Right forelimb (tissue), 1 donor: Measurements from ENCODE around the gene GGCT.

Experiments
- DNase-seq: peaks from one replicate; pipeline ENCODE4 v3.0.0-alpha.2; 2018

Gene GGCT

DNA sequence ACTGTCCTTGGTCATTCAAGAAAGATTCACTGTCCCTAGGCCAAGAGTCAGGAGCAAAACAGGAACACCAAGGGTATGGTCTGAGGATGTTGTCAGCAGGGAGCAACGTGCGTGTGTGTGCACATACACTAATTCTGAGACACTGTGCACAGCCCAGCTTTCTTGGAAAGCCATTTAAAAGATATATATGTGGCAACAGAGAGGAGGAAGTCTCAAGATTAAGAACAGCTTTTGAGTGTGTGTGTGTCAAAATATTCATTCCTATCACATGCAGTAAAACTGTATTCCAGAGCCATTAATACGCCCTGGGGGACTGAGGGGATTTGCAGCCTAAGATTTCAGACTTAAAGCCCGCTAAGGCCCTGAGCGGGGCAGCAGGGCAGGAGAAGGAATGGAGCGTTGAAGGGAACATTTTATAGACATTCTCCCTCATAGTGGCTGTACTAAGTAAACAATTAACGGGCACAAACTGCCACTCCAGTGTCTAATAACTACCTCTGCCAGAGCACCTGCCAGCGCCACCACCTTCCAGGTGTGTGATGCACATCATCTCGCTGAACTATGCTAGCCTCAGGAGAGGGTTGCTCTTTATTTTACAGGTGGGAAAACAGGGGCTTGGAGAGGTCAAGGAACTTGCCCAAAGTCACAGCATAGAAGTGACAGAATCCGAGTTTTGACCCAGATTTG is 28.0 kb downstream of the GGCT start:
- DNase-seq: no peak

DNA sequence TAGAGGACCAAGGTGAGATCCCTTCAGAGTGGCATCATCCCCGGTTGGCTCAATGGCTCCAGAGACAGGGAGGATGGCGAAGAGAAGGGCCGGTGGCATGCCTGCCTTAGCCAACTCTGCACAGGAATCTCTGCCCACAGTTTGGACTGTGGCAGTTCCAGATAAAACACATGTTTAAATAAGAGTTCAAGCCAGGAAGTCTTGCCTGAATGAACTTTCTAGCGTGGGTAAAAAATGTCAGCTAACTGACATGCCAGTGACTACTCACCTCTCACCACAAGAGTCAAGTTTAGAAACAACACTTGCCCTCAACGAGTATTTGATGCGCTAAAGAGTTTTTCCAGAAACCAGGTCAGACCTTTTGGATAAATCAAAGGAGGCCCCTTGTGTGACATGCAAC is 29.0 kb downstream of the GGCT start:
- no peak for DNase-seq

DNA sequence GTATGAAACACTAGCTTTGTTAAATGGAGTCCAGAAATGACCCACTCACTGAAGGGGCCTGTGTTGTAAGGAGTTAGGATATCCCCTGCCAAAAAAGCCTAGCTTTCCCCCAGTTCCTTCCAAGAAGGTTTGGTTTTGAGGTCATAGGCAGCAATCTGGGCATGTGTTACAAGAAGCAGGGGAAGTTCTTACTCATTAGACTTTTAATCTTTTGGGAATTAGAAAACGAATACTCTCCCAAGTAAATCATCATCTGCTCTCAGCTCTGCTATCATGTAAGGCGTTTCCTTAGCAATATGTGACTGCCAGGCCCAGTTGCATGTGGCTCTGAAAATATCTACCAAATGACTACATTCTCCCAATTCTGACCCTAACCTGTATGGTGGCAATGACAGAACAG is 29.7 kb downstream of the GGCT start:
- DNase-seq: no peak

DNA sequence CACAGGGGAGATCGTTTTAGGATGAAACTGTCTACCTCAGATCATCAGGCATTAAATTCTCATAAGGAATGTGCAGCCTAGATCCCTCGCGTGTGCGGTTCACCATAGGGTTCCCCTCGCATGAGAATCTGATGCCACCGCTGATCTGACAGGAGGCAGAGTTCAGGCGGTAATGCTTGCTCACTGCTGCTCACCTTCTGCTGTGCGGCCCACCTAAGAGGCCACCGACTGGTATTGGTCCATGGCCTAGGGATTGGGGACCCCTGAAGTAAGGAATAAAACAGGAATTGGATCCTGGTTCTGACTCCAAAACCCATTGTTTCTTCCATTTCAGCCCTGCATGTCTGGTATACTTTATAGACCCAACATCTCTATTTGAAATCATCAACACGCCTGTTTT is 30.1 kb downstream of the GGCT start:
- DNase-seq: no peak

DNA sequence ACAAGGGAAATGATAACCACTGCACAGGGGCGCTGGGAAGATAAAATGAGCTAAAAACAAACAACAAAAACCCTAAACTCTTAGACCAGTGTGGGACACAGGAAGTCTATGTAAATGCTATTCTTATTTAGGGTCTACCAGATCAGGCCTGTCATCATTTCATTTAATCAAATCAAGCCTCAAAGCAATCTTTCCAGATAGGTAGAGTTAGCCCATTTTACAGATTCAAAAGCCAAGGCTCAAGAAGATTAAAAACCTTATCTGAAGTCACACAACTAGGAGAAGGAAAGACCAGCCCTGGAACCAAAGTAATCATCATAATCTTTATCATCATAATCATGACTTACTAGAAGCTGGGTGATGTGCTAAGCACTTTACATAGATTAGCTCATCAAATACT is 30.7 kb downstream of the GGCT start:
- DNase-seq: no peak

DNA sequence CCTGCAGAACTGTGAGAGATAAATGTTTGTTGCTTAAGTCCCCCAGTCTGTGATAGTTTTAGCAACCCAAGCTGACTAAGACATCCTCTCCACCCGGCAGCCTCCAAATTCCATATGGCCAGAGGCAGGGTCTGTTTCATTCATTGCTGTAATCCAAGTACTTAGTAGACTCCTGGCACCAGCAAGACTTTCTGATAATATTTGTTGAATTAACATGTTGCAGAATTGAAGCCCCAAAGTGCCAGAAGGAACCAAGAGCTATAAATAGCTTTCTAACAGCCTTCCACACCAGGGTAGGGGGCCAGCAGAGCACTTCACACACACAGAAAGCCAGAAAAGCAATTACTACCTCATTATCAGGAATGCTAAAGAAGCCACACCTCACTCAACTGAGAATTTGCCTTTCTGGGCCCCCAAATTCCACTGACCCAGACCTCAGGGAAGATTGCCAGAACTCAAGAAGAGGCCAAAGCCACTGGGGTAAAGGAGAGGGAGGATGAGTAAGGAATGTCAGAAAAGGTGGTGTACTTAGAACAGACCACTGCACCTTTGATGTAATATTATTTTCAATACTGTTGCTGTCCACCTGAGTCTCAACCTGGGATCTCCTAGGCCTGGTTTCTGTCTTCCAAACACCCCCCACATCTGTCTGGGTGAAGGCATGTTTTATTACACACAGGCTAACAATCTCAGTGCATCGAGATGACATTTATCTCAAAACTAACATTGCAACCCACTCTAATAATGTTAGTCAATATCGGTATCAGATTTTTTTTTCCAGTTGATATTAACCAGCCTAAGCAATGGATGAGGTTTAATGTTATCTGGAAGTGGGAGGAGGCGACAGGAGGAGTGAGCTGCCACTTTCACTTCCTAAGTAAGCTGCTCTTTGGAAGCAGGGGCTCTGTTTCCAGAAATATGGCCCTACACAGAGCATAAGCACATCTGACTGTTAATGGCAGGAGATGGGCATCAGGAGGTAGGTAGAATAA is 31.5 kb downstream of the GGCT start:
- no peak for DNase-seq

DNA sequence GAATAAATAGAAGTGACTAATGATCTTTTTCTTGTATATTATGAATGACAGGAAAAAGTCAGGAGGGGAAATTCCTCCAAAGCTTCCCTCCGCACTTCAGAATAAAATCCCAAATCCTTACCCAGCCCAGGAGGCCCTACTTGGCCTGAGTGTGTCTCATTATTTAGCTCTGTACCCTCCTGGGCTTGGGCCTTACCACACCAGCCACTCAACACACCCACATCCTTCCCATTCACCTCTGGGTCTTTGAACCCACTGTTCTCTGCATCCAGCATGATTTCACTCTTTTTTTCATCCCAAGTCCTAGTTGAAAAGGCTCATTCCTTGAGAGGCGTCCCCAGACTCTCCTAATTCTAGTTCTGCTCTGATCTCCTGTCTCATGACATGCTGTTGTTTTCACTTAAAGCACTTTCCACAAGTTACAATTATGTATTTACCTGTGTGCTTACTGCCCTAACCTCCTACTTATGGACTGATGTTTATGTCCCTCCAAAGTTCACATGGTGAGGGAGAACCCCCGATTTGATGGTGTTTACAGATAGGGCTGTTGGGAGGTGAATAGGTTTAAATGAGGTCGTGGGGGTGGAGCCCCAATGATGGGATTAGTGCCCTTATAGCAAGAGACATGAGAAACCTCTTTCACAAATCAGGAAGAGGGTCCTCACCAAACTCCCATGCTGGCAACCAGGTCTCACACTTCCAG is 32.4 kb downstream of the GGCT start:
- no peak for DNase-seq

DNA sequence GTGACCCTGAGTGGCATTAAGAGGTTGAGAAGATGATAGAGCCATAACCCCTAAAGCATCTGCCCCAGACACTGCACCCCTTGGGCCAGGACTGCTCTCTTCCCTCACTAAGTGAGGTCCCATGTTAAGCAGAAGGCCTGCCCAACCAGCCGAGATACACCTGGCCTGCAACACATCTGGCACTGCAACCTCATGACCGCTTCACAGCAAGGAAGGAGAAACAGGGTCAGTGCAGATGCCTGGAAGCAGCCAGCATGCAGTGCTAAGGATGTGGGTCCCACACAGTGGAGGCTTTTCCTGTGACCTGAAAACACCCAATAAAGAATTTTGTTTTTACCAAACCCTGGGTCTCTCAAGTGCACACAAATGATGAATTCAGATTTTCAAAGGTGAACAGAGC is 33.4 kb downstream of the GGCT start:
- DNase-seq: no peak

DNA sequence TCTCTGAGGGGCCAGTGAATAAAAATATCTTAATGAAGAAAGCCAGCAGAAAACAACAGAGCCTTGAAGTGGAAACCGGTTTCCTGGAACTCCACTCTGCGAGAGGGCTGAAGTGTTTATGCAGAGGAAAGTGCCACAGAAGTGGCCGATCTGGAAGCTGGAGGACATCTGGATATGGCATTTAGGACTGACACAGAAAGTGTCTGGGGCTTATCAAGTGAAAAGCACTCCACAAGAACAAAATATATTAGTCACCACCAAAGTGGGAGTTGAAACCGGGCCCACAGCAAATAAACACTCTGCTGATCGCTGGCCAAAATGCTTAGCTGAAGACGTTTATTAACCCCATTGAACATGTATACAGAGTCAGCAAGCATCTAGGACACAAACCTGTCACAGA is 33.9 kb downstream of the GGCT start:
- no peak for DNase-seq

DNA sequence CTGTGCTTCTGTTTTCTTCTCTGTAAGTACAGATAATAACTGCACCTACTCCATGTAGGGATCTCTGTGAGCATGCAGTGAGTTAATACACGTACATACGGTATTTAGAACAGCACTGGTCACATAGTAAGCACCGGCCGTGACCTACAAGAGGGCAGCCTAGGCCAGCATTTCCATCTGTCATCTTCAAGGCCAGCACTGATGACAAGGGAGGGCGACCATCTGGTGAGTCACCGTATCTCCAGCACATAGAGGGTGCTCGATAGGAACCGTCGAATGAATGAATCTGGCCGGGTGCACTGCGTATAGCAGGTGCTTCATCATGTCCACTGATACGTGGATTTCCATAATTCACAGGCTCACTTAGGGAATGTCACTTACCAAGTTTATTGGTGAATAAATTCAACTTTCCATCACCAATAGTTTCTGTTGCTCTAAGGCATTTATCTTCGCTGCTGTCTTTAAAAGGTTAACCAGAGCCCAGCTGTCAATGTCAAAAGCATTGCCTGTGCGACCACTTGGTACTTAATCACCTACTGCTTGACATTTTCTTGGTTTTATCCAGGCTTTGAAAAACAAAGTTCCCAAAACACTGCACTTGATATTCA is 34.4 kb downstream of the GGCT start:
- DNase-seq: no peak

DNA sequence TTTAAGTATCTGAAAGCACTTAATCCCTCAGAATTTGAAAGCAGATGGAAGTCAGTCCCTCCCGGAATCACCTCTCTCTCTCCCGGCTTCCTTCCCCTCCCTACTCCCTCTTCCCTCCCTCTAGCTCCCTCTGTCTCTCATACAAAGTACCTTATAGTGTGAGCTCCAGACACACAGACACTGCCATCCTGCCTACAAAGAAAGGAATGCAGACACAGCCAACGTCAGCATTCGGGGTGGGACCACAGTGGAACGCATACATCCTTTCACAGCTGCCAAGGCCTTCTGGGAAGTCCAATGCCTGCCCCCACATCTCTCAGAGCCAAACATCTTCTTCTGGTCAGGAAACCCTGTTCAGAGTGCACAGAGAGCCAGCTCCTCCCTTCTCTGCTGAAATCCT is 35.3 kb downstream of the GGCT start:
- peak; percentile 87 for DNase-seq

DNA sequence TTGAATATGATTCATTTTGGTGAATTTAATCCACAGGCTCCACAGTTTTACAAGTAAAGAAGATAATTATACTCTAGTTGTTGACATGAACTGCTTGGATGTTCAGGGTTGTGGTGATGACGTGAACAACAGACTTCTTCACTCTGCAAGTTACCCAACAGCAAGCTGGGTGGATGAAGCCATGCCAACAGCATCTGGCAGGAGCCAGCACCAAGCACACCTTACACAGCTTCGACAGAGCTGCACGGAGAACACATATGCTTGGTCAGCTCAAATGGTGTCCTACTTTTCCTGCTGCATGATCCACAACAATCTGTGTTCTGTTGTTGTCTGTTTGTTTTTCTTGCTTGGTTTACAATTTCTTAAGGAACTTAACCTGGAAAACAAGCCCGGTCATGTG is 35.8 kb downstream of the GGCT start:
- DNase-seq: no peak

DNA sequence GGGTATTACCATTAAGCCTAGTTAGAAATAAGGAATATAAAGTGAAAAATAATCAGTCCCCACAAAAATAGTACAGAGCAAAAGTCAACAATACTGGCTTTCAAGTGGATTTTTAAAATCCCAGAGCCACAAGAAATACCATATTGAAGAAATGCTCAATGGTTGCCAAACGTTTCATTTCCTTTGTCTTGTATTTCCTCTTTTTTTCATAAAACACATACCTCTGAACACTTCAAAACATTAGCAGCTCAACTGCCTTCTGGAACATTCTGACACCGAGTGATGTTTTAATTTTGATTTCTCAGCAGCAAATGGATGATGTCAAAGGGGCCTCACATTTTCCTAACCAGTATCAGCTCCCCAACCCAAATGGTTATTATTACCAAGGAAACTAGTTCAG is 36.6 kb downstream of the GGCT start:
- no peak for DNase-seq

DNA sequence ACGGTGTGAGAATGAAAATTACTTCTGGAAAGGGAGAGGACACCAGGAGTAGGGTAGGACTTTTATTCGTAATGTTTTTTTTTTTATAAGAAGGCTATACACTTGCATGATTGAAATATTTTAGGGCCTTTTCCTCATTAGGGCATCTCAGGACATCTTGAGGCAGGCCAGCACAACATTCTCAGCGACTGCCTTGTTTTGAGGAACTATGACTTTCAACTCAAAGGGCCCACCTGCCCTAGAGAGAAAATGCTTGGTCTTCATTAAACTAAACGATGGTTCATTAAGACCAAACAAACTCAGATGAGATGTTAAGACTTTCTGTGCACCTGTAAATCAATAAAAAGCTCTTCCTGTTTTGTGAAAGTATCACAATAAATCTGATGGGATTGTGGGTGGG is 37.4 kb downstream of the GGCT start:
- no peak for DNase-seq

DNA sequence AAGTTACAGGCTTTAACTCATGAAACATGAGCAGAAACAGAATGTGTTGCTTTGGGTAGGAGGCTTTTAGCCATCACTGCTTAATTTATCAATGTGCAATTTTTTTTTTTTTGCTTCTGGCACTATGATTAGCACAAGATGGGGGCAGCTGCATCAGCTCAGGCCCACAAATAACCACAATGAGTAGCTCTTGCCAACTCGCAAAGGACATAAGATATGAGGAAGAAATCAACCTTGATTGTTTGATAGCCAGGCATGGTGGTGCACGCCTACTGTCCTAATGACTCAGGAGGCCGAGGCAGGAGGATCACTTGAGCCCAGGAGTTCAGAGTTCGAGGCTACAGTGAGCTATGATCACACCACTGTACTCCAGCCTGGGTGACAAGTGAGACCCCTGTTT is 38.4 kb downstream of the GGCT start:
- no peak for DNase-seq

DNA sequence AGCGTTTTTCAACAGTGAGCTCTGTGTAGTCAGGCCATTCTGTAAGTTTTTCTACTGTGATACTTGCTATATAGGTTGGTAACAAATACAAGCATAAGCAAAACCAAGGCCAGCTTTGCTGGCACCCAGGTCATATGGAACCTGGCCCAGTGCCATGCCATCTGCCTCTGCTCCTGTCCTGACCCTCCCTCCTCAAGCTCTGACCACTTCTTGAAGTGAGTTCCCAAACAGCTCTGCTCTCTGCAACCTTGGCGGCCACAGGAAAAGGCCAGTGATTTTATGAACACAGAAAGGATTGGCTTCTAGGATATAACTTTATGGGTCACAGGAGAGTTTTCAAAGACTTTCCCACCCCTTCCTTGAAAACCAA is 38.8 kb downstream of the GGCT start:
- DNase-seq: no peak

DNA sequence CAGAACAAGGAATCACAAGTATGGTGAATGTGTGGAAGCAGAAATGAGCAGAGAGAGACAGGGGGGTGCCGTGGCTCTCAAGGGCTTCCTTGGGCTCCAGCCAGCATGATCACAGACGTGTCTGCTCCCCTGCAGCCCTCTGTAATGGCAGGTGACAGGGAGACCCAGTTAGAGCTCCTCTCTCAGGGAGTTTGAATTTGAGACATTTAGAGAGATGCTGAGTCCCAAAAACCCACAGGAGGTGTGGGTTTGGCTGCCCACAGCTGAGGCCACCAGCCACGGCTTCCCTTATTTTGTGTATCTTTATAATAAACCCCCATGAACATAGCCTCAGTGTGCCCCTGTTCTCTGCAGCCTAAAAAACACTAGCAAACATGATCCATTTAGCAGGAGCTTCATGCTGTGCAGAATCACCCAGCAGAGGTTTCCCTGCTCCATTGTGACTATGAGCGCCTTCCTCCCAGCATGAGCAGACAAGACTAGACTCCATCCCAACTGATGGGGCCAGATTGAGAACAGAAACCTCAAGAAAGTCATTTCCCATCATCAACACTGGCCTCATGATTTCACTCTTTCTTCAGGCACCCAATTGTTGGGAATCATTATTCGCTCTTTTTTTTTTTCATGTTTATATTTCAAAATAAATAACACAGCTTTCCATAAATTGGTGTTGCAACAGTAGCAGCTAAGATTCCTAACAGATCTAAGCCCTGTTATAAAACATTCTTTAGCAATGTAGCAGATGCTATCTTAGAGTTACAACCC is 39.4 kb downstream of the GGCT start:
- no peak for DNase-seq

DNA sequence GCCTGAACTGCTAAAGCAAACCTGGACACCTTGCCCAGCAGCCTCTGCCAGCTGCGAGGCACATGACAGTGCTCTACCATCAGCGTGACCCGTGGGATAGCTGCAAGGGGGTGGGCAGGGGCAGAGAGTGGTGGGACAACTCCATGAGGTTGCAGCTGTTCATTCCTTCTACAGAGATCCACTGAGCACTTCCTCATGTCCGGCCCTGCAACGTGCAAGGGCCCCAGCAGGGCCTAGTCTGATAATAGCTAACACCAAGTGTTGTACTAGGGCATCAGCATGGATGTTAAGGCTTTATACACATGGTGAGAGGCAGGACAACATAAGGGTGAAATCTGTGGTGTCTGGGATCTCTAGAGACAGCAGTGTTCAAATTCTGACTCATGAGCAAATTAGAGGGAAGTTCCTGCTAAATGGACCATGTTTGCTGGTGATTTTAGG is 40.4 kb downstream of the GGCT start:
- no peak for DNase-seq

DNA sequence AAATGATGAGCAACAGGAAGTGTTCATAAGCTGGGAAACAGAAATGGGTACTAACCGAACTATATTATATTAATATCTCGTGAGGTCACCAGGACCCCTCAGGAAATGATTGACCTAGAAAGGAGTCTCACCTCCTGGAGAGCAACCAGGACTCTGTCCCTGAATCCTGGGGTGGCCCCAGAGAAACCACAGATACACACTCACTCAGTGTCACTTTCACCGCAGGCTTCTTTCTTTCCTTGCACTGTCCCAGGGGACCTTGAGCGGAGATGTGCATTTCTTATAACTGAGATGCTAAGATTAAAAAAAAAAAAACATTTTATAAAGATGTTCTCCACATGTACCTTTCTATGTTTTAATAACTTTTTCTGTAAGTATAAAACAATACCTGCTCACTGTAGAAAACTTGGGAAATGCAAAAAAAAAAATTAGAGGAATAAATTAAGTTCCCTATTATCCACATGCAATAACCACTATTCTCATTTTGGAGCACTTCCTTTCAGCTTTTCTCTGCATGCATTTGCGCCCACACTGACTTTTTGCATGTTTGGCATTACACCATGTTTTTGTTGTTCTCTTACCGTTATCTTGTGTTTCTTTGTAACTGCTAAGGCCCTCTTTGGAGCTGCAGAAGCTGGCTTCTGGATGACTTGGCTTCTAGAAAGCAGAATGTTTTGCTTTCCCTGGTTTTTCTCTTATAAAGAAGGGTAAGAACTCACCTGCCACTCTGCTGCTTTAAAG is 41.1 kb downstream of the GGCT start:
- DNase-seq: no peak

DNA sequence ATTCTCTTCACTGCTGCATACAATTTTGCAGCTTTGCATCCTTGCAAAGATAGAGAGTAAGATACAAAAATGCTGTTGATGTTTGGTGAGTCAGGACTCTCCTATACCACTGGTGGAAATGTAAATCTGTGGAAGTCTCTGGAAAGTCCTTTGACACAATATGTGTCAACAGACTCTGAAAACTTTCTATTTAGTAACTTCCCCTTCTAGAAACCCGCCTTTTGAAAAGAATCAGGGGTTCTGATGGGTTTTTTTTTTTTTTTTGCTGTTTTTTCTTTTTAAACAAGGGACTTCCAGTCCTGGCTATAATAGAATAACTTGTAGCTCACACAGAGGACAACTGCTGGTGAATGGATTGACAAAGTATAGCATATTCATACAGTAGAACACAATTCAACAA is 42.5 kb downstream of the GGCT start:
- no peak for DNase-seq

DNA sequence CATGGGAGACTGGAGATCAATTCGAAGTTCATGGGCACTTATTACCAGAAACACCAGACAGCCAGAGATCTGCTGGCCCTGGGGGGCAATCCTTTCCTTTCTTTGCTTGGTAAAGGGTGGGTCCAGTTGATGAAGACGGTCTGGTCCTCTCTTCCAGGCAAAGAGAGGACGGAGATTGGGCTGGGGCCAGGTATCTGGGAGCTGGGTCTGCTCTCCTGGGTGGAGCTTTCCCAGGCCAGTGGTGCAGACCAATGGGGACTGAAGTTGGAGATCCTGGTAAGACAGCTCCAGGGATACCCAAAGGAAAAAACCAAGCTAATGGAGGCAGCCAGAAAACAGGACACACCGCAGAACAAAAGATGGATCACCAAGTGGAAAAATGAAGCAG is 44.4 kb downstream of the GGCT start:
- no peak for DNase-seq
